ENCODE measurements around the gene IL1R1. TPM values are rescaled to one million over a fixed set of nuclear protein-coding genes. Genes with fewer than 3 reads are reported as not detected.

The IL1R1 gene, protein sequence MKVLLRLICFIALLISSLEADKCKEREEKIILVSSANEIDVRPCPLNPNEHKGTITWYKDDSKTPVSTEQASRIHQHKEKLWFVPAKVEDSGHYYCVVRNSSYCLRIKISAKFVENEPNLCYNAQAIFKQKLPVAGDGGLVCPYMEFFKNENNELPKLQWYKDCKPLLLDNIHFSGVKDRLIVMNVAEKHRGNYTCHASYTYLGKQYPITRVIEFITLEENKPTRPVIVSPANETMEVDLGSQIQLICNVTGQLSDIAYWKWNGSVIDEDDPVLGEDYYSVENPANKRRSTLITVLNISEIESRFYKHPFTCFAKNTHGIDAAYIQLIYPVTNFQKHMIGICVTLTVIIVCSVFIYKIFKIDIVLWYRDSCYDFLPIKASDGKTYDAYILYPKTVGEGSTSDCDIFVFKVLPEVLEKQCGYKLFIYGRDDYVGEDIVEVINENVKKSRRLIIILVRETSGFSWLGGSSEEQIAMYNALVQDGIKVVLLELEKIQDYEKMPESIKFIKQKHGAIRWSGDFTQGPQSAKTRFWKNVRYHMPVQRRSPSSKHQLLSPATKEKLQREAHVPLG
- total RNA-seq (10 to 100 TPM; 10.9 to 12.6 TPM), polyA plus RNA-seq (ENCODE audit: insufficient read length in 2 of 2) (1 to 10 TPM; 2.5 to 3.8 TPM)
- long read RNA-seq, donor 1, full-length matches to known transcripts, result 2 of 2 reads
- long read RNA-seq, donor 1, partial matches to known transcripts, result 0 of 2 reads
- long read RNA-seq, donor 1, other reads (novel, unspliced or antisense), result 0 of 2 reads
- long read RNA-seq, donor 2, result 0 reads
- long read RNA-seq, donor 3, result 0 reads
- long read RNA-seq, donor 4, full-length matches to known transcripts, result 7 of 7 reads
- long read RNA-seq, donor 4, partial matches to known transcripts, result 0 of 7 reads
- long read RNA-seq, donor 4, other reads (novel, unspliced or antisense), result 0 of 7 reads

DNA sequence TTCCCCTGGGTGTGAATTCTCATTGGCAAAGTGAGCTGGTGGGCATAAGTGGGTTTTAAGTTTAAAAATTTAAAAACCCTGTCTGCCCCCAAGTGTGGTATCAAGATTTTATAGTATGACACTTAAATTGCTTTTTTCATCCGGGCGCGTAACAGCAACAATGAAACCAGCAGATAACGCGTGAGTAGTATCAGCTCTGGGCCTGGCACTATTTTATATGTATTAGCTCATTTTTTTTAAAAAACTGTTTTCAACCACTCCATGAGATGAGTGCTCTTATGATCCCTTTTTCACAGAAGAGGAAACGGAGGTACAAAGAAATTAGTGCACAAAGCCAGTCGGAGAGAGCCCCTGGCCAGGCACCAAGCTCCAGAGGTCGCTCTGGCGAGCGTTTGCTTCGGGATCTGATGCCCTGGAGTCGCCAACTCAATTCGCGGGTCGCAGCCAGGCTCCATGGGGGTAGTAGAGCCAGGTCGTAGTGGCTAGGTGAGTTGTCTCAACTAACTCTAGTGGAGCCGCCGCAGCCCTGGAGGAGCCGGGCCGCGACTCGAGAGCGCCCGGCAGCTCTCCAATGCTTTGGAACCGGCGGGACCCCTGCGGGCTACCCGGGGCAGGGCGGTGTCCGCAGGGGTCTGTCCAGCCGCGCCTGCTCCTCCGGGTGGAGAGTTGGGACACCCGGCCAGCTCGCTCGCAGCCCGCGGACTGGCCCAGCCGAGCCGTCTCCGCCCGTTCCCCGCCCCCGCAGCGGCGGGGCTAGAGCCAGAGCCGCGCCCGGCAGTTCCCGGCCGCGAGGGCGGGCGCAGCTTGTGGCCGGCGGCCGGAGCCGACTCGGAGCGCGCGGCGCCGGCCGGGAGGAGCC, at the start of gene IL1R1:
Gene IL1R1 (plus strand): TSS at position 777 of the 859 bp plus-strand sequence. CDS start 14,979 bp downstream, outside the sequence.
- DNase-seq (ENCODE audit: low read depth in 4 of 6, low spot score in 6 of 6), result peak in 3 of 6 donors; percentile 26 to 78 (median 36)
- Histone ChIP-seq H3K4me3 (ENCODE audit: low read depth, low read length) (peak within 1 kb of the TSS; percentile 51), H3K27me3 (ENCODE audit: control insufficient read depth, insufficient read depth, low read length) (peaks cover 20% of the 10 kb centered on the region), H3K9me3 (ENCODE audit: control insufficient read depth, insufficient read depth, low read length) (no peaks in the 10 kb centered on the region), H3K36me3 (ENCODE audit: control insufficient read depth, insufficient read depth, low read length) (no peaks in the 10 kb centered on the region), H3K4me1 (ENCODE audit: control insufficient read depth, insufficient read depth, low read length) (peaks cover 8% of the 10 kb centered on the region), H3K27ac (ENCODE audit: low read depth, low read length) (peak within 1 kb of the TSS; percentile 29)
- 5% methylated on average over 63 of the region's 65 CpGs for WGBS (ENCODE audit: insufficient coverage)

DNA sequence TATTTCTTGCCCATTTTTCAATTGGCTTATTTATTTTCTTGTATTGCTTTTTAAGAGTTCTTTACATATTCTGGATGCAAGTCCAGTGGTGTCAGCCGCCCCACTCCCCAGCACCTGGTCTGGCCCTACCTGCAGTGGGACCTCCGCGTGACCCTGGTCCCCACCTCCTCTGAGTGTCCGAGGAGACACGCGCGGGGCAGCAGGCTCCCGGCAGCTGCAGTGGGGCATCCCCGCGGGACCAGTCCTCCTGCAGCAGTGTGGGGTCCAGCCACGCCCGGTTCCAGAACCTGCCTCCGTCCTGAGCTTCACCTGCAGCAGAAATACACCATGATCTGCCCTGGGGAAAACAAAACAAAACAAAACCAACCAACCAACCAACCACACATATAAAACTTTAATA, 48.9 kb upstream of the IL1R1 start:
- 100% methylated on average over 3 of the region's 13 CpGs for WGBS (ENCODE audit: insufficient coverage)
- Histone ChIP-seq H3K4me1 (ENCODE audit: control insufficient read depth, insufficient read depth, low read length) (no peaks in the 10 kb centered on the region), H3K36me3 (ENCODE audit: control insufficient read depth, insufficient read depth, low read length) (no peaks in the 10 kb centered on the region), H3K9me3 (ENCODE audit: control insufficient read depth, insufficient read depth, low read length) (no peaks in the 10 kb centered on the region), H3K27me3 (ENCODE audit: control insufficient read depth, insufficient read depth, low read length) (no peaks in the 10 kb centered on the region), H3K4me3 (ENCODE audit: low read depth, low read length) (no peak overlapping the region), H3K27ac (ENCODE audit: low read depth, low read length) (no peak overlapping the region)
- DNase-seq (ENCODE audit: low read depth in 4 of 6, low spot score in 6 of 6), result no peak

DNA sequence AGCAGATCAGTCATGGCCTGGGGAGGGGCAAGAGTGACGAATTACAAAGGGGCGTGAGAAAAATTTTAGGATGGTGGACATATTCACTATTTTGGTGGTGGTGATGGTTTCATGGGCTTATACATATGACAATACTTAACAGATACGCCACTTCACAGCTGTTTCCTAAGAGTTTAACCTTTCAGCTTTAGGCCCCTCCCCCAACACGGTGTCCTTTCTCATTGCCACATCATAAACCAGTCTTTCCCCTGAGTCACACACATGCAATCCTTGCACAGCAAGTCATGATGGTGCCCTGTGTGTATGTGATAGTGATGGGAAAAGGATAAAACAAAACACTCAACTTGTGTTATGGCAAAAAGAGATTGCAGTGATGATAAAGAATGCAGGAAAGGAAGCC, 47.6 kb upstream of the IL1R1 start:
- no peak for DNase-seq (ENCODE audit: low read depth in 4 of 6, low spot score in 6 of 6)
- Histone ChIP-seq H3K27me3 (ENCODE audit: control insufficient read depth, insufficient read depth, low read length) (no peaks in the 10 kb centered on the region), H3K27ac (ENCODE audit: low read depth, low read length) (no peak overlapping the region), H3K9me3 (ENCODE audit: control insufficient read depth, insufficient read depth, low read length) (no peaks in the 10 kb centered on the region), H3K36me3 (ENCODE audit: control insufficient read depth, insufficient read depth, low read length) (no peaks in the 10 kb centered on the region), H3K4me1 (ENCODE audit: control insufficient read depth, insufficient read depth, low read length) (no peaks in the 10 kb centered on the region), H3K4me3 (ENCODE audit: low read depth, low read length) (no peak overlapping the region)
- no CpG with 5 or more reads among the region's 4 CpGs for WGBS (ENCODE audit: insufficient coverage)

DNA sequence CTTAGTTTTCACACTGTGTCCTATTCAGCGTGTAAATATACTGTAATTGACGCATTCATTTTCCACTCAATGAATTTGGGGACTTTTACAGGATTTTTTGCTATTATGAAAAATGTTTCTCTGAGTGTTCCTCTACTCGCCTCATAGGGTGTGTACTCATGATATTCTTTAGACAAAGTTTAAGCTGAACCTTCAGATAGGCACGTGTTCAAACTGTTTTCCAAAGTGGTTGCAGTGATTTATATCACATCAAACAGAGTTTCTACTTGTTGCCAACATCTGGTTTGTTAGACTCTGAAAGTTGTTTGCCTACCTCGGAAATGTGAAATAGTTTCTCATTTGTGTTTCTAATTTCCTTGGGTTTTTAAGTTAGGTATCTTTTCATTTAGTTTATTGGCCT, 46.4 kb upstream of the IL1R1 start:
- H3K4me1 ChIP-seq (ENCODE audit: control insufficient read depth, insufficient read depth, low read length), result no peaks in the 10 kb centered on the region
- H3K36me3 ChIP-seq (ENCODE audit: control insufficient read depth, insufficient read depth, low read length), result no peaks in the 10 kb centered on the region
- H3K27me3 ChIP-seq (ENCODE audit: control insufficient read depth, insufficient read depth, low read length), result no peaks in the 10 kb centered on the region
- DNase-seq (ENCODE audit: low read depth in 4 of 6, low spot score in 6 of 6), result no peak
- no peaks in the 10 kb centered on the region for H3K9me3 ChIP-seq (ENCODE audit: control insufficient read depth, insufficient read depth, low read length)
- WGBS (ENCODE audit: insufficient coverage), result 100% methylated on average over 1 of the region's 5 CpGs
- no peak overlapping the region for H3K4me3 ChIP-seq (ENCODE audit: low read depth, low read length)
- H3K27ac ChIP-seq (ENCODE audit: low read depth, low read length), result no peak overlapping the region

DNA sequence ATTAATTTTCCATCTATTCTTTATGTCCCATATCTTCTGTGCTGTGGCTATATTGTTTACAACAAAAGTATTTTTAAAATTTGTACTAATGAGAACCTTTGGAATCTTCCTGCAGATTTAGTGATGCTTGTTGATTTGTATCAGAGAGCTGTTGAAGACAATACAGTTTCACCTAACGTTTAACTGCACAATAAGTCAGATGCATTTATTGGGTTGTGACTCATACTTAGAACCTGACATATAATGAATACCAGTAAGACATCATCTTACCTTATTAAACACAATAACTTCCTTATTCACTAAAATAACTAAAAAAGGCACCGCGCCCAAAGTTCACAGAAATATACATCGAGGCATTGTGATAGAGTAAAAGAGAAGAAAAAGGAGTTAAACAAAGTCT, 43.8 kb upstream of the IL1R1 start:
- Histone ChIP-seq H3K36me3 (ENCODE audit: control insufficient read depth, insufficient read depth, low read length) (no peaks in the 10 kb centered on the region), H3K9me3 (ENCODE audit: control insufficient read depth, insufficient read depth, low read length) (no peaks in the 10 kb centered on the region), H3K4me1 (ENCODE audit: control insufficient read depth, insufficient read depth, low read length) (no peaks in the 10 kb centered on the region), H3K4me3 (ENCODE audit: low read depth, low read length) (no peak overlapping the region), H3K27me3 (ENCODE audit: control insufficient read depth, insufficient read depth, low read length) (no peaks in the 10 kb centered on the region), H3K27ac (ENCODE audit: low read depth, low read length) (no peak overlapping the region)
- WGBS (ENCODE audit: insufficient coverage), result no CpG with 5 or more reads among the region's 4 CpGs
- no peak for DNase-seq (ENCODE audit: low read depth in 4 of 6, low spot score in 6 of 6)

DNA sequence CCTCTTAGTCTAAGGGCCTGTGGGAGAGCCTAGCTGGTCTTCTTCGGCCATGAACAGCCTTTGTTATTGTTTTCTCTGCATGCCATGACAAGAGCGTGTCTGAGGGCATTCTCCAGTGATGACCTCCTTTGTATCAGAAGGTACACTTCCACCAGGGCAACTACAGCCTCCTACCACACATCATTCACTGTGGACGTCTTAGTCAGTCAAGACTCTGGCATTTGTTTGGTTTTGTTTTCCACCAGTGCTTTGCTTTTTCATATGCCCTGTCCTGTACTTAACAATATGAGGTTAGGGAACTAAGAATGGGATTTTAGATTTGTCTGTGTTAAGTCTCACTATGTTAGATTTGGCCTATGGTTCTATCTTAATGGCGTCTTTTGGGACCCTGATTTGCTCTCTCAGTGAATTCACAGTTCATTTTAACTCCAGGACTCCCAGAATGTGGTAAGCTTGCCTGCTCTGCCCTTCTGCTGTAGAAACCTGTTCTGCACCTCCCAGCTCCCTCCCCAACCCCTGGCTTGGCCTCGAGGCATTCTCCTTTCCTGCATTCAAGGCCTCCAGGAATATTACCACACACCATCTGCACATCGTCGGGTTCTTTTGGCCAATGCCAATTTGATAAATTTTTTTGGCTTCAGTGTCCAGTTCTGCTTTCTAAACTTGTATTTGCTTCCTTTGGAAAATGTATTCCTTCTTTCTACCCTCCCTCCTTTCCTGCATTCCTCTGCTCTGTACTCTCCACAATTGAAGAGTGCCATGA, 42.8 kb upstream of the IL1R1 start:
- Histone ChIP-seq H3K9me3 (ENCODE audit: control insufficient read depth, insufficient read depth, low read length) (no peaks in the 10 kb centered on the region), H3K4me3 (ENCODE audit: low read depth, low read length) (no peak overlapping the region), H3K4me1 (ENCODE audit: control insufficient read depth, insufficient read depth, low read length) (no peaks in the 10 kb centered on the region), H3K36me3 (ENCODE audit: control insufficient read depth, insufficient read depth, low read length) (no peaks in the 10 kb centered on the region), H3K27me3 (ENCODE audit: control insufficient read depth, insufficient read depth, low read length) (no peaks in the 10 kb centered on the region), H3K27ac (ENCODE audit: low read depth, low read length) (no peak overlapping the region)
- 68% methylated on average over 6 of the region's 7 CpGs for WGBS (ENCODE audit: insufficient coverage)
- no peak for DNase-seq (ENCODE audit: low read depth in 4 of 6, low spot score in 6 of 6)

DNA sequence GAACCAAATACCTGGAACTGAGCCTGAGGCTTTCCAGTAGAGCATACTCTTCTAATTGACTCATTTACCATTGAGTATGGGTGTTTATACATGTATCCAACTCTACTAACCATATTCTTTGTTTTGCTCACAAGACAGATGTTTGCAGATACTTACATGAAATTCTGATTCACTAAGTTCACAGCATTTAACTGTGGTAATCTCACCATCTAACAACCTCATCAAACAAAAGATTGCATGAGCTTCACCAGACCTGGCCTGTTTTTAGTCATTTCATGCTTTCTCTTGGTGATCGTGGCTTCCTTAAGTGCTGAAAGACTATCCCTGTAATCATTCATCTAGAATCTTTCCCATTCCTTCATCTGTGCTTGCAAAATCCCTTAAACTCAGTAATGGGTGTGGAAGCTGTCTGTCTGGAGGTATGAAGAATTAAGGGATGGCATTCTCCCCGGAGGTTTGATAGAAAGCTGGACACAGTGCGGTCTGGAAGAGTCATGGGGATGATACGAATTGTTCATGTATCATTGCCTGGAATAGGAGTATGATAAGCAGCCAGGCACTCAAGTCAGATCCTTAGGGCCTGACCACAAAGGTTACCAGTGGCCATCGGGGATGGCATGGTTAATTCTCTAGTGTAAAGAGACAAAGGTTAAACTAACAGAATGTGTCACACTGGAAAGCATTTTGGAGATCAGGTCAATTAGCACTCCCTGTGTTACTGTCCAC, 42.0 kb upstream of the IL1R1 start:
- Histone ChIP-seq H3K9me3 (ENCODE audit: control insufficient read depth, insufficient read depth, low read length) (no peaks in the 10 kb centered on the region), H3K27me3 (ENCODE audit: control insufficient read depth, insufficient read depth, low read length) (no peaks in the 10 kb centered on the region), H3K4me1 (ENCODE audit: control insufficient read depth, insufficient read depth, low read length) (no peaks in the 10 kb centered on the region), H3K4me3 (ENCODE audit: low read depth, low read length) (no peak overlapping the region), H3K36me3 (ENCODE audit: control insufficient read depth, insufficient read depth, low read length) (no peaks in the 10 kb centered on the region), H3K27ac (ENCODE audit: low read depth, low read length) (no peak overlapping the region)
- WGBS (ENCODE audit: insufficient coverage), result 94% methylated on average over 4 of the region's 5 CpGs
- DNase-seq (ENCODE audit: low read depth in 4 of 6, low spot score in 6 of 6), result no peak

DNA sequence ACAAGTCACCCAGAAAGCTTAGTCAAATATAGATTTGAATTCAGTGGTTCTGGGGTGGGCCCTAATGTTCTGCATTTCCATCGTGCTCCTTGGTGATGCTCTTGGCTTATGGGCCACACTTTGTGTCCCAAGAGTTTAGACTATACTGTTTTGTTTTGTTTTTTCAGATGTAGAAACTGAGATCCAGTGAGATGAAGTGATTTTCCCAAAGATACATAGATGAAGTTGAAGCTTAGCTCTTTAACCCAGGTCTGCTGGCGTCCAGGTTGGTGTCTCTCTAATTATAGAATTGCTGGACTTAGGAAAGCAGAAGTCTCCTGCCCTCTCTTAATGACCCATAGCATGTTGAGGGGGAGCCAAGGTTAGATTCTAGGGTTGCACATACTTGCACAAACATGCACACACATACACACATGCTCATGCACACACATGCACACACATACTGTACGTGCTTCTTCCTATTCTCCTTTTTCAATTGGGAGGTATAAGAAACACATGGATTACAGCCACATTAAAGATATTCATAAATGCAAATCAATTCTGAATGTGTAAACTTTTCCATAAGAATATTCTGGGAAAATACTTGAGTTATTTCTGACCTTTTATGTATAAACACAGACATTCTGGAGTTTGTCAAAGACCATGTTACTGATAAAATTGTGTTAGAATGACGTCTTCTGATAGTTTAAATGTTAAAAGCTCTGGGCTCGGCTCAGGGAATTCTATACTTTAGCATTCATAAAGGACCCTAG, 41.3 kb upstream of the IL1R1 start:
- H3K27me3 ChIP-seq (ENCODE audit: control insufficient read depth, insufficient read depth, low read length), result no peaks in the 10 kb centered on the region
- H3K27ac ChIP-seq (ENCODE audit: low read depth, low read length), result no peak overlapping the region

More for the DNA sequence above, 41.3 kb upstream of the IL1R1 start:
- 80% methylated on average over 1 of the region's 5 CpGs for WGBS (ENCODE audit: insufficient coverage)
- no peaks in the 10 kb centered on the region for H3K36me3 ChIP-seq (ENCODE audit: control insufficient read depth, insufficient read depth, low read length)
- DNase-seq (ENCODE audit: low read depth in 4 of 6, low spot score in 6 of 6), result no peak
- H3K9me3 ChIP-seq (ENCODE audit: control insufficient read depth, insufficient read depth, low read length), result no peaks in the 10 kb centered on the region
- no peaks in the 10 kb centered on the region for H3K4me1 ChIP-seq (ENCODE audit: control insufficient read depth, insufficient read depth, low read length)
- H3K4me3 ChIP-seq (ENCODE audit: low read depth, low read length), result no peak overlapping the region
